GM23338 (cell line): ENCODE measurements around the gene LIMA1. TPM values are rescaled to one million over a fixed set of nuclear protein-coding genes. Genes with fewer than 3 reads are reported as not detected.

Experiments used
- ATAC-seq: fragments of 200-7000 bp; cut with Tn5 transposase; 3 replicates; pipeline ENCODE4 v1.9.1; 2020
- DNase-seq: peaks from one replicate; pipeline ENCODE4 v3.0.0-alpha.2; 2015; ENCODE audit warnings: low spot score
- H2AFZ ChIP-seq: fragments of 200-600 bp; sonication (generic); 2 replicates; pipeline ENCODE4 v1.8.0; 2016; ENCODE audit warnings: antibody characterized with exemption, mild to moderate bottlenecking, moderate library complexity
- H3F3A ChIP-seq: fragments of 200-600 bp; sonication (generic); replicated peaks from 2 replicates; pipeline ENCODE4 v1.8.0; 2017; ENCODE audit warnings: antibody characterized with exemption, mixed run types, low read depth
- H3K27ac ChIP-seq: fragments of 200-600 bp; sonication (generic); 2 replicates; pipeline ENCODE4 v1.6.1; 2016; ENCODE audit warnings: low read depth
- H3K27me3 ChIP-seq: fragments of 200-600 bp; sonication (generic); 2 replicates; pipeline ENCODE4 v1.8.0; 2016; ENCODE audit warnings: mild to moderate bottlenecking, mixed run types, moderate library complexity; ENCODE audit not compliant: insufficient read depth
- H3K36me3 ChIP-seq: fragments of 200-600 bp; sonication (generic); 2 replicates; pipeline ENCODE4 v1.8.0; 2016; ENCODE audit warnings: mild to moderate bottlenecking; ENCODE audit not compliant: insufficient read depth
- H3K4me1 ChIP-seq: fragments of 200-600 bp; sonication (generic); 2 replicates; pipeline ENCODE4 v1.8.0; 2016; ENCODE audit warnings: mild to moderate bottlenecking, moderate library complexity; ENCODE audit not compliant: insufficient read depth
- H3K4me2 ChIP-seq: fragments of 200-600 bp; sonication (generic); 2 replicates; pipeline ENCODE4 v1.7.1; 2017; ENCODE audit warnings: mixed run types
- H3K4me3 ChIP-seq: fragments of 200-600 bp; sonication (generic); 2 replicates; pipeline ENCODE4 v1.6.1; 2016; ENCODE audit warnings: mixed run types
- H3K79me2 ChIP-seq: fragments of 200-600 bp; sonication (generic); replicated peaks from 2 replicates; pipeline ENCODE4 v1.8.0; 2017; ENCODE audit warnings: mild to moderate bottlenecking; ENCODE audit not compliant: insufficient read depth
- H3K9me2 ChIP-seq: fragments of 200-600 bp; sonication (generic); 2 replicates; pipeline ENCODE4 v1.8.0; 2017; ENCODE audit not compliant: insufficient read depth
- H4K20me1 ChIP-seq: fragments of 200-600 bp; sonication (generic); replicated peaks from 2 replicates; pipeline ENCODE4 v1.8.0; 2017; ENCODE audit warnings: mild to moderate bottlenecking; ENCODE audit not compliant: insufficient read depth
- H3K27ac Mint-ChIP-seq: 2 replicates; pipeline ENCODE4 v1.8.0; 2020; ENCODE audit warnings: inconsistent platforms, mild to moderate bottlenecking, moderate library complexity, mixed read lengths
- H3K27me3 Mint-ChIP-seq: 3 replicates; pipeline ENCODE4 v1.8.0; 2022; ENCODE audit warnings: low read depth, mild to moderate bottlenecking, moderate library complexity, mixed read lengths, inconsistent platforms; ENCODE audit not compliant: insufficient read depth, poor library complexity
- H3K36me3 Mint-ChIP-seq: 3 replicates; pipeline ENCODE4 v1.8.0; 2021; ENCODE audit warnings: low read depth, mild to moderate bottlenecking, inconsistent platforms, moderate library complexity, mixed read lengths
- H3K4me1 Mint-ChIP-seq: 3 replicates; pipeline ENCODE4 v1.8.0; 2020; ENCODE audit warnings: mild to moderate bottlenecking, inconsistent platforms, mixed read lengths
- H3K4me3 Mint-ChIP-seq: 3 replicates; pipeline ENCODE4 v1.8.0; 2021; ENCODE audit warnings: moderate library complexity, mild to moderate bottlenecking, inconsistent platforms, mixed read lengths
- H3K9me3 Mint-ChIP-seq: 3 replicates; pipeline ENCODE4 v1.8.0; 2020; ENCODE audit warnings: moderate library complexity, mild to moderate bottlenecking, inconsistent platforms, mixed read lengths
- CREB1 ChIP-seq: fragments of 250-450 bp; sonication (Bioruptor Pico); IDR thresholded peaks from 2 replicates; pipeline ENCODE4 v1.5.0; 2020; ENCODE audit warnings: low read depth, mild to moderate bottlenecking, moderate library complexity
- EZH2 ChIP-seq: fragments of 200-600 bp; sonication (generic); IDR thresholded peaks from one replicate; pipeline ENCODE4 v1.8.0; 2017; ENCODE audit warnings: antibody characterized with exemption, mild to moderate bottlenecking, low read depth; ENCODE audit not compliant: unreplicated experiment
- EZH2phosphoT487 ChIP-seq: fragments of 200-600 bp; sonication (generic); IDR thresholded peaks from one replicate; pipeline ENCODE4 v1.8.1; 2018; ENCODE audit warnings: antibody characterized with exemption; ENCODE audit not compliant: unreplicated experiment
- JUNB ChIP-seq: IDR thresholded peaks from one replicate; pipeline ENCODE4 v1.6.1; 2016; ENCODE audit warnings: antibody characterized with exemption; ENCODE audit not compliant: unreplicated experiment
- NANOG ChIP-seq: IDR thresholded peaks from 2 replicates; pipeline ENCODE4 v1.6.1; 2016; ENCODE audit warnings: antibody characterized with exemption, borderline replicate concordance
- POLR2AphosphoS5 ChIP-seq: IDR thresholded peaks from 2 replicates; pipeline ENCODE4 v1.6.1; 2016; ENCODE audit warnings: antibody characterized with exemption, low read depth
- STAT1 ChIP-seq: IDR thresholded peaks from one replicate; pipeline ENCODE4 v1.6.1; 2016; ENCODE audit warnings: antibody characterized with exemption; ENCODE audit not compliant: unreplicated experiment
- ZNF114 ChIP-seq: fragments of 250-450 bp; sonication (Bioruptor Pico); IDR thresholded peaks from 2 replicates; pipeline ENCODE4 v1.5.0; 2020; ENCODE audit warnings: mild to moderate bottlenecking, moderate library complexity
- ZNF331 ChIP-seq: fragments of 250-450 bp; sonication (Bioruptor Pico); IDR thresholded peaks from 2 replicates; pipeline ENCODE4 v1.5.0; 2020; ENCODE audit warnings: low read depth, mild to moderate bottlenecking, moderate library complexity
- polyA plus RNA-seq: library from polyadenylated mRNA; unstranded; fragments of >200 nt; fragmentation: Nextera tagmentation; extraction: Ambion mirVana; gene quantifications from 2 replicates; pipeline ENCODE4 v1.2.1, GENCODE V29; 2016
- total RNA-seq: library from RNA; depleted of rRNA; stranded (reverse); fragments of >200 nt; shearing (Covaris generic); gene quantifications from 2 replicates; pipeline ENCODE4 v1.2.3, GENCODE V29; 2014
- TF ChIP-seq, protein P1 (sequence below): fragments of 250-450 bp; sonication (Bioruptor Pico); IDR thresholded peaks from 2 replicates; pipeline ENCODE4 v1.5.0; 2020; ENCODE audit warnings: mild to moderate bottlenecking, moderate library complexity
- TF ChIP-seq, protein P2 (sequence below), 2 experiments: fragments of 200-600 bp in 1 of 2; sonication (generic) in 1 of 2; conservative IDR thresholded peaks; 2 replicates each; pipeline versions ENCODE4 v1.5.1 to v1.6.1; 2016 to 2017; ENCODE audit warnings: antibody characterized with exemption in 2 of 2, low read depth in 2 of 2, mild to moderate bottlenecking in 2 of 2, moderate library complexity in 1 of 2
- TF ChIP-seq, protein P3 (sequence below): IDR thresholded peaks from one replicate; pipeline ENCODE4 v1.6.1; 2018; ENCODE audit warnings: antibody characterized with exemption; ENCODE audit not compliant: unreplicated experiment
- TF ChIP-seq, protein P4 (sequence below): IDR thresholded peaks from 2 replicates; pipeline ENCODE4 v1.6.1; 2016; ENCODE audit warnings: antibody characterized with exemption

The LIMA1 gene
- total and polyA plus RNA-seq, 2 experiments from 2014 or later = 27.7 to 29.6 TPM

DNA sequence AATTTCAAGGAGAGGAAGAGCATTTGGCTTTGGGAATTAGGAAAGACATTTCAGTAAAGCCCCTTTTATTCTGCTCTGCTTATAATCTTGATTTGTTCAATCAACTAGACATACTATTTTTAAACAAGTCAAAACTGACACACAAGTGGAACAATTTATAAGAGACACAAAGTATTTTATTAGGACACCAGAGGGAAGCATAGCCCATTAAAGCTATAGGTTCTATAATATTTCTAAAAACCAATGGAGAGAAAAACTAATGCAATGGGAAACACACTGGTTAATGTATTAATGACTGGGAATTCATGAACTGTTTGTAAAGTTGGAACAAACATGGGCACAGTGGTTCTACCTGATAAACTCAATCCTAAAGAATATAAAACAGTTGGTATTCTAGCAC, 100.9 kb downstream of the LIMA1 start:
- H3K36me3 Mint-ChIP-seq = peaks cover 29% of the 10 kb centered on the region
- Histone ChIP-seq H3K79me2 (no peaks in the 10 kb centered on the region), H3K27ac (no peak overlapping the region), H3K36me3 (peaks cover 15% of the 10 kb centered on the region; the same call in 1 of the 2 replicates), H4K20me1 (no peaks in the 10 kb centered on the region), H2AFZ (no peak overlapping the region), H3K9me2 (no peaks in the 10 kb centered on the region), H3K4me2 (no peak overlapping the region), H3K4me1 (no peaks in the 10 kb centered on the region), H3K27me3 (no peaks in the 10 kb centered on the region), H3K4me3 (no peak overlapping the region), H3F3A (no peaks in the 10 kb centered on the region)
- H3K4me3 Mint-ChIP-seq = no peak overlapping the region
- no peaks in the 10 kb centered on the region for H3K9me3 Mint-ChIP-seq
- H3K27ac Mint-ChIP-seq = no peak overlapping the region
- ATAC-seq (no peak), DNase-seq (no peak)
- H3K4me1 Mint-ChIP-seq = peaks cover 5% of the 10 kb centered on the region
- no peaks in the 10 kb centered on the region for H3K27me3 Mint-ChIP-seq
- no peak for TF ChIP-seq POLR2AphosphoS5
- TF ChIP-seq, protein P1, sequence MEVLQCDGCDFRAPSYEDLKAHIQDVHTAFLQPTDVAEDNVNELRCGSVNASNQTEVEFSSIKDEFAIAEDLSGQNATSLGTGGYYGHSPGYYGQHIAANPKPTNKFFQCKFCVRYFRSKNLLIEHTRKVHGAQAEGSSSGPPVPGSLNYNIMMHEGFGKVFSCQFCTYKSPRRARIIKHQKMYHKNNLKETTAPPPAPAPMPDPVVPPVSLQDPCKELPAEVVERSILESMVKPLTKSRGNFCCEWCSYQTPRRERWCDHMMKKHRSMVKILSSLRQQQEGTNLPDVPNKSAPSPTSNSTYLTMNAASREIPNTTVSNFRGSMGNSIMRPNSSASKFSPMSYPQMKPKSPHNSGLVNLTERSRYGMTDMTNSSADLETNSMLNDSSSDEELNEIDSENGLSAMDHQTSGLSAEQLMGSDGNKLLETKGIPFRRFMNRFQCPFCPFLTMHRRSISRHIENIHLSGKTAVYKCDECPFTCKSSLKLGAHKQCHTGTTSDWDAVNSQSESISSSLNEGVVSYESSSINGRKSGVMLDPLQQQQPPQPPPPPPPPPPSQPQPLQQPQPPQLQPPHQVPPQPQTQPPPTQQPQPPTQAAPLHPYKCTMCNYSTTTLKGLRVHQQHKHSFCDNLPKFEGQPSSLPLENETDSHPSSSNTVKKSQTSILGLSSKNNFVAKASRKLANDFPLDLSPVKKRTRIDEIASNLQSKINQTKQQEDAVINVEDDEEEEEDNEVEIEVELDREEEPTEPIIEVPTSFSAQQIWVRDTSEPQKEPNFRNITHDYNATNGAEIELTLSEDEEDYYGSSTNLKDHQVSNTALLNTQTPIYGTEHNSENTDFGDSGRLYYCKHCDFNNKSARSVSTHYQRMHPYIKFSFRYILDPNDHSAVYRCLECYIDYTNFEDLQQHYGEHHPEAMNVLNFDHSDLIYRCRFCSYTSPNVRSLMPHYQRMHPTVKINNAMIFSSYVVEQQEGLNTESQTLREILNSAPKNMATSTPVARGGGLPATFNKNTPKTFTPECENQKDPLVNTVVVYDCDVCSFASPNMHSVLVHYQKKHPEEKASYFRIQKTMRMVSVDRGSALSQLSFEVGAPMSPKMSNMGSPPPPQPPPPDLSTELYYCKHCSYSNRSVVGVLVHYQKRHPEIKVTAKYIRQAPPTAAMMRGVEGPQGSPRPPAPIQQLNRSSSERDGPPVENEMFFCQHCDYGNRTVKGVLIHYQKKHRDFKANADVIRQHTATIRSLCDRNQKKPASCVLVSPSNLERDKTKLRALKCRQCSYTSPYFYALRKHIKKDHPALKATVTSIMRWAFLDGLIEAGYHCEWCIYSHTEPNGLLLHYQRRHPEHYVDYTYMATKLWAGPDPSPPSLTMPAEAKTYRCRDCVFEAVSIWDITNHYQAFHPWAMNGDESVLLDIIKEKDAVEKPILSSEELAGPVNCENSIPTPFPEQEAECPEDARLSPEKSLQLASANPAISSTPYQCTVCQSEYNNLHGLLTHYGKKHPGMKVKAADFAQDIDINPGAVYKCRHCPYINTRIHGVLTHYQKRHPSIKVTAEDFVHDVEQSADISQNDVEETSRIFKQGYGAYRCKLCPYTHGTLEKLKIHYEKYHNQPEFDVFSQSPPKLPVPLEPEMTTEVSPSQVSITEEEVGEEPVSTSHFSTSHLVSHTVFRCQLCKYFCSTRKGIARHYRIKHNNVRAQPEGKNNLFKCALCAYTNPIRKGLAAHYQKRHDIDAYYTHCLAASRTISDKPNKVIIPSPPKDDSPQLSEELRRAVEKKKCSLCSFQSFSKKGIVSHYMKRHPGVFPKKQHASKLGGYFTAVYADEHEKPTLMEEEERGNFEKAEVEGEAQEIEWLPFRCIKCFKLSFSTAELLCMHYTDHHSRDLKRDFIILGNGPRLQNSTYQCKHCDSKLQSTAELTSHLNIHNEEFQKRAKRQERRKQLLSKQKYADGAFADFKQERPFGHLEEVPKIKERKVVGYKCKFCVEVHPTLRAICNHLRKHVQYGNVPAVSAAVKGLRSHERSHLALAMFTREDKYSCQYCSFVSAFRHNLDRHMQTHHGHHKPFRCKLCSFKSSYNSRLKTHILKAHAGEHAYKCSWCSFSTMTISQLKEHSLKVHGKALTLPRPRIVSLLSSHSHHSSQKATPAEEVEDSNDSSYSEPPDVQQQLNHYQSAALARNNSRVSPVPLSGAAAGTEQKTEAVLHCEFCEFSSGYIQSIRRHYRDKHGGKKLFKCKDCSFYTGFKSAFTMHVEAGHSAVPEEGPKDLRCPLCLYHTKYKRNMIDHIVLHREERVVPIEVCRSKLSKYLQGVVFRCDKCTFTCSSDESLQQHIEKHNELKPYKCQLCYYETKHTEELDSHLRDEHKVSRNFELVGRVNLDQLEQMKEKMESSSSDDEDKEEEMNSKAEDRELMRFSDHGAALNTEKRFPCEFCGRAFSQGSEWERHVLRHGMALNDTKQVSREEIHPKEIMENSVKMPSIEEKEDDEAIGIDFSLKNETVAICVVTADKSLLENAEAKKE (CRISPR knock-in tag) = no peak
- TF ChIP-seq, protein P2, sequence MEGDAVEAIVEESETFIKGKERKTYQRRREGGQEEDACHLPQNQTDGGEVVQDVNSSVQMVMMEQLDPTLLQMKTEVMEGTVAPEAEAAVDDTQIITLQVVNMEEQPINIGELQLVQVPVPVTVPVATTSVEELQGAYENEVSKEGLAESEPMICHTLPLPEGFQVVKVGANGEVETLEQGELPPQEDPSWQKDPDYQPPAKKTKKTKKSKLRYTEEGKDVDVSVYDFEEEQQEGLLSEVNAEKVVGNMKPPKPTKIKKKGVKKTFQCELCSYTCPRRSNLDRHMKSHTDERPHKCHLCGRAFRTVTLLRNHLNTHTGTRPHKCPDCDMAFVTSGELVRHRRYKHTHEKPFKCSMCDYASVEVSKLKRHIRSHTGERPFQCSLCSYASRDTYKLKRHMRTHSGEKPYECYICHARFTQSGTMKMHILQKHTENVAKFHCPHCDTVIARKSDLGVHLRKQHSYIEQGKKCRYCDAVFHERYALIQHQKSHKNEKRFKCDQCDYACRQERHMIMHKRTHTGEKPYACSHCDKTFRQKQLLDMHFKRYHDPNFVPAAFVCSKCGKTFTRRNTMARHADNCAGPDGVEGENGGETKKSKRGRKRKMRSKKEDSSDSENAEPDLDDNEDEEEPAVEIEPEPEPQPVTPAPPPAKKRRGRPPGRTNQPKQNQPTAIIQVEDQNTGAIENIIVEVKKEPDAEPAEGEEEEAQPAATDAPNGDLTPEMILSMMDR (conservative IDR thresholded peaks at IDR 0.05; ENCODE audit: low read depth in 2 of 2) = no peak
- TF ChIP-seq, protein P3, sequence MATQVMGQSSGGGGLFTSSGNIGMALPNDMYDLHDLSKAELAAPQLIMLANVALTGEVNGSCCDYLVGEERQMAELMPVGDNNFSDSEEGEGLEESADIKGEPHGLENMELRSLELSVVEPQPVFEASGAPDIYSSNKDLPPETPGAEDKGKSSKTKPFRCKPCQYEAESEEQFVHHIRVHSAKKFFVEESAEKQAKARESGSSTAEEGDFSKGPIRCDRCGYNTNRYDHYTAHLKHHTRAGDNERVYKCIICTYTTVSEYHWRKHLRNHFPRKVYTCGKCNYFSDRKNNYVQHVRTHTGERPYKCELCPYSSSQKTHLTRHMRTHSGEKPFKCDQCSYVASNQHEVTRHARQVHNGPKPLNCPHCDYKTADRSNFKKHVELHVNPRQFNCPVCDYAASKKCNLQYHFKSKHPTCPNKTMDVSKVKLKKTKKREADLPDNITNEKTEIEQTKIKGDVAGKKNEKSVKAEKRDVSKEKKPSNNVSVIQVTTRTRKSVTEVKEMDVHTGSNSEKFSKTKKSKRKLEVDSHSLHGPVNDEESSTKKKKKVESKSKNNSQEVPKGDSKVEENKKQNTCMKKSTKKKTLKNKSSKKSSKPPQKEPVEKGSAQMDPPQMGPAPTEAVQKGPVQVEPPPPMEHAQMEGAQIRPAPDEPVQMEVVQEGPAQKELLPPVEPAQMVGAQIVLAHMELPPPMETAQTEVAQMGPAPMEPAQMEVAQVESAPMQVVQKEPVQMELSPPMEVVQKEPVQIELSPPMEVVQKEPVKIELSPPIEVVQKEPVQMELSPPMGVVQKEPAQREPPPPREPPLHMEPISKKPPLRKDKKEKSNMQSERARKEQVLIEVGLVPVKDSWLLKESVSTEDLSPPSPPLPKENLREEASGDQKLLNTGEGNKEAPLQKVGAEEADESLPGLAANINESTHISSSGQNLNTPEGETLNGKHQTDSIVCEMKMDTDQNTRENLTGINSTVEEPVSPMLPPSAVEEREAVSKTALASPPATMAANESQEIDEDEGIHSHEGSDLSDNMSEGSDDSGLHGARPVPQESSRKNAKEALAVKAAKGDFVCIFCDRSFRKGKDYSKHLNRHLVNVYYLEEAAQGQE = no peak
- no peak for TF ChIP-seq STAT1
- TF ChIP-seq ZNF114 (CRISPR knock-in tag) = no peak
- no peak for TF ChIP-seq NANOG
- TF ChIP-seq, protein P4, sequence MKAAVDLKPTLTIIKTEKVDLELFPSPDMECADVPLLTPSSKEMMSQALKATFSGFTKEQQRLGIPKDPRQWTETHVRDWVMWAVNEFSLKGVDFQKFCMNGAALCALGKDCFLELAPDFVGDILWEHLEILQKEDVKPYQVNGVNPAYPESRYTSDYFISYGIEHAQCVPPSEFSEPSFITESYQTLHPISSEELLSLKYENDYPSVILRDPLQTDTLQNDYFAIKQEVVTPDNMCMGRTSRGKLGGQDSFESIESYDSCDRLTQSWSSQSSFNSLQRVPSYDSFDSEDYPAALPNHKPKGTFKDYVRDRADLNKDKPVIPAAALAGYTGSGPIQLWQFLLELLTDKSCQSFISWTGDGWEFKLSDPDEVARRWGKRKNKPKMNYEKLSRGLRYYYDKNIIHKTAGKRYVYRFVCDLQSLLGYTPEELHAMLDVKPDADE = no peak
- TF ChIP-seq CREB1 = no peak
- no peak for TF ChIP-seq JUNB
- TF ChIP-seq EZH2phosphoT487 = no peak
- TF ChIP-seq EZH2 = no peak
- no peak for TF ChIP-seq ZNF331 (CRISPR knock-in tag)
